GM10248 (cell line): ENCODE results near the gene MLH1.

Source experiments
- CTCF ChIA-PET: fragments of 300-600 bp; sonication (Branson Sonifier 250); formaldehyde crosslinking; extraction: SDS; loops from one replicate; lab custom pipeline; 2021; ENCODE audit warnings: antibody characterized with exemption; lab: Yijun Ruan, JAX
- POLR2A ChIA-PET: fragments of 350-650 bp; sonication (Branson Sonifier 250); formaldehyde crosslinking; extraction: SDS; loops from one replicate; lab custom pipeline; 2020; ENCODE audit warnings: antibody characterized with exemption; lab: Yijun Ruan, JAX
- DNase-seq: peaks from one replicate; pipeline ENCODE4 v3.0.0; 2012; ENCODE audit errors: extremely low spot score
- CTCF ChIP-seq: IDR thresholded peaks from 2 replicates; pipeline ENCODE4 v1.5.1; 2012; ENCODE audit warnings: mild to moderate bottlenecking, low read depth; ENCODE audit errors: extremely low read depth, missing control alignments, control extremely low read depth

MLH1 gene

GRCh38 chr3:36991923-36992805, 1.2 kb upstream of the MLH1 start:
- no peak for TF ChIP-seq CTCF
- POLR2A ChIA-PET: interaction anchor here (0.5 to 1.0 kb wide), 5 partner anchors 12 to 227 kb away, joined by 3 to 7 read pairs (median 5); no protein-coding TSS in a partner anchor
- no peak for DNase-seq
- CTCF ChIA-PET: interaction anchor here (0.7 to 3.2 kb wide), 8 partner anchors 9 to 87 kb away, joined by 3 to 23 read pairs (median 6); no protein-coding TSS in a partner anchor

- CTCF ChIA-PET: interaction anchor here (0.8 to 3.2 kb wide), 9 partner anchors 14 to 219 kb away, joined by 3 to 23 read pairs (median 5); no protein-coding TSS in a partner anchor
- POLR2A ChIA-PET: interaction anchor here (0.5 to 1.0 kb wide), 7 partner anchors 13 to 72 kb away, joined by 3 to 7 read pairs (median 3); no protein-coding TSS in a partner anchor
- peak; percentile 96 for DNase-seq
- peak; percentile 18 for TF ChIP-seq CTCF
These were observed 452 bp upstream of the MLH1 start, which contains the start of gene EPM2AIP1 for GRCh38 chr3:36992806-36993325. TSS of gene EPM2AIP1 (minus strand) at chr3:36993131. CDS start at chr3:36993077, 54 bp downstream.

GRCh38 chr3:37014620-37015019, 21.3 kb downstream of the MLH1 start:
- CTCF ChIA-PET: interaction anchor here (1.0 to 1.2 kb wide), 2 partner anchors 14 to 37 kb away, joined by 3 read pairs; no protein-coding TSS in a partner anchor
- TF ChIP-seq CTCF: no peak
- POLR2A ChIA-PET: interaction anchor here (0.5 kb wide), 1 partner anchor 16 kb away, joined by 9 read pairs; no protein-coding TSS in a partner anchor
- DNase-seq: no peak

GRCh38 chr3:37015642-37016041, 22.3 kb downstream of the MLH1 start:
- ChIA-PET CTCF (interaction anchor here (1.2 kb wide), 1 partner anchor 9 kb away, joined by 4 read pairs; no protein-coding TSS in a partner anchor), POLR2A (no interaction called here)
- DNase-seq: no peak
- TF ChIP-seq CTCF: no peak

- POLR2A ChIA-PET: interaction anchor here (0.6 kb wide), 1 partner anchor 12 kb away, joined by 8 read pairs; no protein-coding TSS in a partner anchor
- no peak for TF ChIP-seq CTCF
- CTCF ChIA-PET: interaction anchor here (1.5 kb wide), 1 partner anchor 13 kb away, joined by 3 read pairs; no protein-coding TSS in a partner anchor
- no peak for DNase-seq
These were observed 23.6 kb downstream of the MLH1 start for GRCh38 chr3:37016903-37017302.

GRCh38 chr3:37017683-37018082, 24.4 kb downstream of the MLH1 start:
- DNase-seq: no peak
- CTCF ChIA-PET: interaction anchor here (1.5 kb wide), 1 partner anchor 12 kb away, joined by 3 read pairs; no protein-coding TSS in a partner anchor
- TF ChIP-seq CTCF: no peak
- POLR2A ChIA-PET: no interaction called here
